Suprapubic skin (tissue), 4 donors: ENCODE measurements around the gene DNAJC5.

Experiments used
- POLR2A ChIP-seq, 2 donors: fragments of 450-650 bp; IDR thresholded peaks; one replicate each; pipeline ENCODE4 v1.6.1; 2017; ENCODE audit warnings: antibody characterized with exemption in 2 of 2, mild to moderate bottlenecking in 2 of 2, moderate library complexity in 2 of 2
- POLR2AphosphoS5 ChIP-seq, 3 donors: sonication (generic); formaldehyde crosslinking; IDR thresholded peaks; one replicate each; pipeline ENCODE4 v1.6.1; 2017; ENCODE audit warnings: antibody characterized with exemption in 3 of 3
- TF ChIP-seq, protein P1 (sequence below), 2 donors: fragments of 200-600 bp in 1 of 2; fragments of 450-650 bp in 1 of 2; sonication (generic) in 1 of 2; IDR thresholded peaks; one replicate each; pipeline ENCODE4 v1.5.1; 2016 to 2019; ENCODE audit warnings: antibody characterized with exemption in 2 of 2, mild to moderate bottlenecking in 1 of 2, moderate library complexity in 1 of 2

DNA sequence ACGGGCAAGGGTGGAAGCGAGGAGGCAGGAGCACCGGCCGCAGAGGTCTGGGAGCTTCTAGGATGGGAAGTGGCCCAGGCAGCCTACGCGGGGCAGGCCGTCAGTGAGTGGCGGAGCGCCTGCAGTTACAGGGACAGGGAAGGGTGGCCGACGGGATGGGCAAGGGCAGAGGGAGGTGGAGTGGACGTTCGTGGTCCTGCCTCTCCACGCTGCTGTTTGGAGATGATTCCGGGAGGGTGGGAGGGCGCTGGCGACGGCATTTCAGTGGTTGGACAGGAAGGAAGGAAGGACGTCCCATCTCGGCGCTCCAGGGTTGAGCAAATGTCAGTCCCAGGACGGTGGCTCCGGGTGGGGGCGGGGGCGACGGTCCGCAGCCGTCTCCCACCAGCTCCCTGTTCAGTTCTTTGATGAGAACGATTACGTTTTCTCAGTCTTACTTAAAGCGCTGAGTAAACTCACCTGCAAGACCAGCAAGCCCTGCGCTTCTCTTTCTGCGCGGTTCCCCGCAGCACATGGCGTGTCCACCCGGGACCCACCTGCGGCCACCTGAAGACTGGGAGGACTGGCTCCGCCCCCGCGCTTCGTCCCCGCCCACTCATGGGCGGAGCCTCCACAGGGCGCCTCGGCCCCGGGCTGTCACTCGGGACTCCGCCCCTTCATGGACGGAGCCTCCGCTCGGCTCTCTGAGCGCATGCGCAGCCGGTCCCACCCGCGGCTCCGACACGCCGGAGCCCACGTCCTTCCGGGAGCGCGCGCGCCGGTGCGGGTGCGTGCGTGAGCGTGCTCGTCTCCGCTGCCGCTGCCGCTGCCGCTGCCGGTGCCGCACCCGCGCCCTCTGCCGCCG, at the start of gene DNAJC5:
- peak in 1 of 2 donors; percentile 14 for TF ChIP-seq POLR2A (IDR thresholded peaks at IDR 0.05)
- TF ChIP-seq, protein P1, sequence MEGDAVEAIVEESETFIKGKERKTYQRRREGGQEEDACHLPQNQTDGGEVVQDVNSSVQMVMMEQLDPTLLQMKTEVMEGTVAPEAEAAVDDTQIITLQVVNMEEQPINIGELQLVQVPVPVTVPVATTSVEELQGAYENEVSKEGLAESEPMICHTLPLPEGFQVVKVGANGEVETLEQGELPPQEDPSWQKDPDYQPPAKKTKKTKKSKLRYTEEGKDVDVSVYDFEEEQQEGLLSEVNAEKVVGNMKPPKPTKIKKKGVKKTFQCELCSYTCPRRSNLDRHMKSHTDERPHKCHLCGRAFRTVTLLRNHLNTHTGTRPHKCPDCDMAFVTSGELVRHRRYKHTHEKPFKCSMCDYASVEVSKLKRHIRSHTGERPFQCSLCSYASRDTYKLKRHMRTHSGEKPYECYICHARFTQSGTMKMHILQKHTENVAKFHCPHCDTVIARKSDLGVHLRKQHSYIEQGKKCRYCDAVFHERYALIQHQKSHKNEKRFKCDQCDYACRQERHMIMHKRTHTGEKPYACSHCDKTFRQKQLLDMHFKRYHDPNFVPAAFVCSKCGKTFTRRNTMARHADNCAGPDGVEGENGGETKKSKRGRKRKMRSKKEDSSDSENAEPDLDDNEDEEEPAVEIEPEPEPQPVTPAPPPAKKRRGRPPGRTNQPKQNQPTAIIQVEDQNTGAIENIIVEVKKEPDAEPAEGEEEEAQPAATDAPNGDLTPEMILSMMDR (IDR thresholded peaks at IDR 0.05) = no peak
- peak in 1 of 3 donors; percentile 25 for TF ChIP-seq POLR2AphosphoS5 (IDR thresholded peaks at IDR 0.05)
